GM12872 (cell line): ENCODE data around the gene C2orf72.

ENCODE experiments used
- TF ChIP-seq, protein P1 (sequence below): IDR thresholded peaks from 3 replicates; pipeline ENCODE4 v1.5.1; 2011; ENCODE audit warnings: low read depth, mild to moderate bottlenecking, low read length, moderate library complexity; ENCODE audit not compliant: insufficient read depth

C2orf72 gene

DNA sequence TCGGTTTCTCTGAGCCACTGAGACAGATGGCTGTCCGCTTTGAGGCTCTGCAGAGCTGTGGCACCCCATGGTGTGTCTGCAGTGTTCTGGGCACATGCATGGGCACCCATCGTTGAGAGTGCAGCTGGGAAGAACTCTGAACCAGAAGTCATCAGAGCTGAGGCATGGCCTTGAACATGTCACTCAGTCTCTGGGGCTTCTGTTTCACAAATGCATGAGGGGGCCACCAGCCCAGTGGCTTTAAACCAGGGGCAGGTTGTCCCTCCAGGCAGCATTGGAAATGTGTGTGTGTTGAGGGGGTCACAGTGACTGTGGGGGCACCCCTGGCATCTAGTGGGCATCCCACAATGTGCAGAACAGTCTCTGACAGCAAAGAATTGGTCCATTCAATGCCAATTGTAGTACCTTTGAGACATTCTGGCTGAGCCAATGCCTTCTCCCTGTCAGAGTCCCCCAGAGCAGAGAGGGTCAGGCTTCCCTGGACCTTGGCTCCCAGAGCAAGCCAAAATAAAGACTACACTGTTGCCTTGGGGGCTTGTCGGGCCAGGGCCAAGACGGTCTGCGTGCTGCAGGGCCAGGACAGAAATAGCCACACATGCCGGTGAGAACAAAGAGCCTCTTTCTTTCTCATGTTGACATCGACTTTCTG is 10.1 kb downstream of the C2orf72 start:
- TF ChIP-seq, protein P1, sequence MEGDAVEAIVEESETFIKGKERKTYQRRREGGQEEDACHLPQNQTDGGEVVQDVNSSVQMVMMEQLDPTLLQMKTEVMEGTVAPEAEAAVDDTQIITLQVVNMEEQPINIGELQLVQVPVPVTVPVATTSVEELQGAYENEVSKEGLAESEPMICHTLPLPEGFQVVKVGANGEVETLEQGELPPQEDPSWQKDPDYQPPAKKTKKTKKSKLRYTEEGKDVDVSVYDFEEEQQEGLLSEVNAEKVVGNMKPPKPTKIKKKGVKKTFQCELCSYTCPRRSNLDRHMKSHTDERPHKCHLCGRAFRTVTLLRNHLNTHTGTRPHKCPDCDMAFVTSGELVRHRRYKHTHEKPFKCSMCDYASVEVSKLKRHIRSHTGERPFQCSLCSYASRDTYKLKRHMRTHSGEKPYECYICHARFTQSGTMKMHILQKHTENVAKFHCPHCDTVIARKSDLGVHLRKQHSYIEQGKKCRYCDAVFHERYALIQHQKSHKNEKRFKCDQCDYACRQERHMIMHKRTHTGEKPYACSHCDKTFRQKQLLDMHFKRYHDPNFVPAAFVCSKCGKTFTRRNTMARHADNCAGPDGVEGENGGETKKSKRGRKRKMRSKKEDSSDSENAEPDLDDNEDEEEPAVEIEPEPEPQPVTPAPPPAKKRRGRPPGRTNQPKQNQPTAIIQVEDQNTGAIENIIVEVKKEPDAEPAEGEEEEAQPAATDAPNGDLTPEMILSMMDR: no peak

DNA sequence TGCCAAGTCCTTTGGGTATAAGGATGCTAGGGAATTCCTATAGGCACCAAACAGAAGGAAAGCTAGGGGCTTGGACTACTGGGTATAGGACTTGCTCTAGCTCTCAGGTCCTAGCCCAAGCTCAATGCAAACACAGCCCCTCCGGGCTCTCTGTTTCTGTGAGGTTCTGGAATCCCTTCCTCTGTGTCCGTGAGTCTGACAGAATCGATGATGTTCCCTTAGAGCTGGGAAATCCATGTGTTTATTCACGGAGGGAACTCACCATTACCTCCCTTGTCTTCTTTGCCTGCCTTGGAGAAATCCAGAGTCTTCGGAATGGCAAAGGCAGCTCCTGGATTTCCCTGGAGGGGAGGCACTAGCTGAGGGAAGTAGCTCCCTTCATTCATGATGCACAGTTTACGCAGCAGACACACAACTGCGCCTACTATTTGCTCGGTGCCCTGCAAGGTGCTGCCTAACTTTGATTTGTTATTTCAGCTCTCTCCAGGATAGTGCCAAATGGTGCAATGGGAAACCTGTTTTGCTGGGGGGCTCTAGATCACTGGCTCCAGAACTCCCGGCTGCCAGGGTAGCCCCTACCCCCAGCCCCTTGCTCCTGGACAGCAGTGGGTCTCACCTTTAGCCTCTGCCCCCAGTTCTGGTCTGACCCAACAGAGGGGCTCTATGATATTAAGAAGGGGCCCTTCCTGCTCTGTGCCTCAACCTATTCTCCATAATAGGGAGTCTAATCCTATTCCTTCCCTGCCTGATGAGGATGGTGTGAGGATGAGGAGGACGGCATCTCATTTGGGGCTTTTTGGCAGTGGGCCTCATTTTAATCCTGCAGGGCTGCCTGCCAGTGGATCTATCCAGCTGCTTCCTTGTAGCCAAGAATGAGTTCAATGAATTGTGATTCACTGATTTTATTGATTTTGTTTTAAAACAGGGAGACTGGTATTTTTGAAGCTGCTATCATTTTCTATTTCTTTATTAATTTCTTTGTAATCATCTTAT is 10.9 kb downstream of the C2orf72 start:
- TF ChIP-seq, protein P1: no peak

DNA sequence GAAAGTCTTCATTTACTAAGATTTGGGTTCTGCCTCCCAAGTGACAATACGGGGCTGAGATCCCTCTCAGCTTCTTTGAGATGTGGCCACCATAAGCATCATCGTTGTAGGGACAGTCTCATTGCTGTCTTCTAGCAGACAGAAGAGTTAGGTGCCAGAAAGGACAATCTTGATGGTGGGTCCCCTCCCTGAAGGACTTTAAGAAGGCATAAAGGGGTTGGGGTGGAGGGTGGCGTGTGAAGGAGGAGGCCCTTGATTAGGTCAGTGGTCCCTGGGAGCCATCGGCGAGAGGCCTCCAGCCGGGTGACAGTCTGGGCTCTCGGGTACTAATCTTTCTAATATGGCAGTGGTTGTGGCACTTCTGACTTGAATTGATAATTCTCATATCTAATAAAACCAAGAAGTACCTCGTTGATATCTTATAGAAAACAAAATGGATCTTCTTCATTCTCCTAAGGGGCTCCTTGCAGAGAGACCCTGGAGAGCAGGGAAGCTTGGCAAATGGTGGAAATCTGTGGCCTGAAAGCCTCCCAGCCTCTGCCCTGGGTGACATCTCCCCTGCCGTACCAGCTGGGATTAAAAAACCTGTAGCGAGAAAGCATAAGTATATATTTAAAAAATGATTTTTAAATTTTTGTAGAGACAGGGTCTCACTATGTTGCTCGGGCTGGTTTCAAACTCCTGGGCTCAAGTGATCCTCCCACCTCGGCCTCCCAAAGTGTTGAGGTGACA is 12.1 kb downstream of the C2orf72 start:
- TF ChIP-seq, protein P1: no peak

DNA sequence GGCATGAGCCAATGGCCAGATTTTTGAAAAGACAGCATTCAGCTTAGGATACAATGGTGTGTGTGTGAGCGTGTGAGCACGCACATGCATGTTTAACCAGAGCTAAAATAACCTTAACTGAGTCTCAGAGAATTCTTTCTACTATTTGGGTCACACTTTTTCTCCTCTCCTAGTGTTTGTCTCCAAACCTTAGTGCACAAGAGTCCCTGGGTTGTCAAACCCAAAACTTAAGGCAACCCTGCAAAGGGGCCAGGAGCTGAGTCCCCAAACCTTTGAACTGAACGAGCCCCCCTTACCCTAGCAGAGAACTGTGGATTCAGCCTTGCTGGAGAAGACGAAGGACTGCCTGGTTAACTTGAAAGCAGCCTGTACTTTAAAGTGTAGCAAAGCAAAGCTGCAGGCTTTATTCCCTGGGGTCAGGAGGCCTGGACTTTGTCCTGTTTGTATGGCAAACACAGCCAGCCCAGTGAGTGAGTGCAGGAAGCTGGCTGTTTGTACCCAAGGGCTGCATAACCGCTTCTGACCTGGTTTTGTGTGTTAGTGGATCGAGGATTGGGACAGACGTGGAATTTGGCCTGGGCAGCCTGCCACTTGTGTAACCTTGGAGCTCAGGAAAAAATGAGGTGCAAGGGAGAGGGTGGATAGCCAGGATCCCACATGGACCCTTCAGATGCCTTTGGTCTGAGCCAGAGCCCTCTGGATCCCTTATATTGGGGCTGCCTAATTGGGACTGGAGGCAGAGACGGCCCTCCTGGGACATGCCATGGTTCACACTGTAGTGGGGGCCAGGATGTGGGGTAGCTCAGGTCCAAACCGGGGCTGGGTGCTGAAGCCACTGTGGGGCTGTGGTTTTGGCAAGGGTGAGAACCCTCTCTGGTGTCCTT is 12.9 kb downstream of the C2orf72 start:
- TF ChIP-seq, protein P1: no peak

DNA sequence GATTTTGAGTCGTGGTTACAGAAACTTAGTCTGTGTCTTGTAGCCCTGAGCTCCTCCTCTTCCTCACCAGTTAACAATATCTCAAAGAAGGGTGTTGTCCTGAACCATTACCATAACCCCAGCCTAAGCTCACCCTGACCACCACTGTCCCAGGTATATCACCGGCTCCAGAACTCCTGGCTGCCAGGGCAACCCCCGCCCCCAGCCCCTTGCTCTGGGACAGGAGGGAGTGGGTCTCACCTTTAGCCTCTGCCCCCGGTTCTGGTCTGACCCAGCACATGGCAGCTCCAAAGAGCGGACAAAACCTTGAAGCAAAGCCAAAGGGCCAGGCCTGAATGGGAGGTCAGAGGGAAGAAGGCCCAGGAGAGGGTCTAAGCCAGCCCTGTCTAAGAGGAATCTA is 13.8 kb downstream of the C2orf72 start:
- TF ChIP-seq, protein P1: no peak

DNA sequence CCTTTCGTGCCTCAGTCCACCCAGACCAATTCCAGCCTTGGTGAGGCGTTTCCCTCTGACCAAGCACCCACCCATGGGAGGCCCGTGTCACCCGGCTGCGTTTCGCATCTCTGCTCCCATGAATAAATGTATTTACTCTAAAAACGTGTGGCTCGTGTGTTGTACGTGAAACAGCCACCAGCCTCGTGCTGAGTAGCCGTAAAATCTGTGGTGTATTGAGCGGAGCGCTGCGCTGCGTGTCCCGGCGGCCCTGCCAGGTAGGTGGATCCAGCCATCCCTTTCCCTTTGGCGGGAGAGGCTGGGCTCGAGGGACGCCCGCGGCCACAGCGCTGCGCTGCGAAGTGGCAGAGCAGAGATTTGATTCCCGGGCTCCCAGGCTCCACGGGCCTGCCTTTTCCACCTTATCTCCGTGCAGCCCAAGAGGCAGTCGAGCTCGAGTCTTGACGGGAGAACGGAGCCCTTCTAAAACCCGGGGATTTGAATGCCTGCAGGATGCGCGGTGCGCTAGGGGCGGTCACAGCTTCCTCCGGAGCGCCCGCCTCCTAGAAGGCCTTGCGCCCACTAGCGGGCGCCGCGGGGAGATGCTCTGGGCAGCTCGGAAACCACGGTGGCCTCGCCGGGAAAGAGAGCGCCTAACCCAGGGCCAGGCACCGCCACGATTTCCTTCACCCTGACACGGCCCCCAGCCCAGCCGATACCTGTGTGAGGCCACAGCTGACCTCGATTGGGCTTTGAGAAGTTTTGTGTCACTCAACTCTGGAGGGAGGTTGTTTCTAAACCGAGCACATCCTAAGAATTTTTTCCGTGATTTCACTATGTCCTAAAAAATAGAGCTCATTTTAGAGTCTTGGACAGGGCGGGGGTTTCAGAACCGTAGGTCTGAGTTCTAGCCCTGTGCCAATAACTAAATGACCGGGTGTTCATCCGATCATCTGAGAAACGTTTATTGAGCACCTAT is 15.4 kb downstream of the C2orf72 start:
- TF ChIP-seq, protein P1: peak; percentile 97
